GM18870 (cell line): Measurements from ENCODE around the gene LRRC10.

Experiments
- ATAC-seq: cut with Tn5 transposase; IDR thresholded peaks from one replicate; pipeline ENCODE4 v1.9.1; 2021; ENCODE audit warnings: moderate library complexity; ENCODE audit not compliant: unreplicated experiment

The LRRC10 gene

GRCh38 chr12:69610729-69611128, at the start of gene LRRC10:
LRRC10 (minus strand) TSS chr12:69610907; CDS start chr12:69610838, 69 bp downstream.
- ATAC-seq, result no peak

GRCh38 chr12:69660164-69660863, 49.6 kb upstream of the LRRC10 start:
- ATAC-seq, result no peak

- ATAC-seq, result no peak
Measured at GRCh38 chr12:69658203-69658602, 47.5 kb upstream of the LRRC10 start.

GRCh38 chr12:69657376-69658137, 46.9 kb upstream of the LRRC10 start:
- ATAC-seq, result no peak

GRCh38 chr12:69655616-69656340, 45.1 kb upstream of the LRRC10 start:
- no peak for ATAC-seq

- no peak for ATAC-seq
Measured at GRCh38 chr12:69653703-69654102, 43.0 kb upstream of the LRRC10 start.

- ATAC-seq, result no peak
Measured at GRCh38 chr12:69651922-69652321, 41.2 kb upstream of the LRRC10 start.

- no peak for ATAC-seq
Measured at GRCh38 chr12:69649529-69649928, 38.8 kb upstream of the LRRC10 start.

- ATAC-seq, result no peak
Measured at GRCh38 chr12:69648476-69648875, 37.8 kb upstream of the LRRC10 start.

- ATAC-seq, result no peak
Measured at GRCh38 chr12:69647178-69647577, 36.5 kb upstream of the LRRC10 start.

GRCh38 chr12:69645031-69645430, 34.3 kb upstream of the LRRC10 start:
- no peak for ATAC-seq

GRCh38 chr12:69644511-69644910, 33.8 kb upstream of the LRRC10 start:
- no peak for ATAC-seq

GRCh38 chr12:69642531-69642930, 31.8 kb upstream of the LRRC10 start:
- no peak for ATAC-seq

GRCh38 chr12:69641546-69641945, 30.8 kb upstream of the LRRC10 start:
- ATAC-seq, result no peak

- peak; percentile 84 for ATAC-seq
Measured at GRCh38 chr12:69639400-69640016, 28.8 kb upstream of the LRRC10 start.

- no peak for ATAC-seq
Measured at GRCh38 chr12:69633061-69633460, 22.4 kb upstream of the LRRC10 start.

- ATAC-seq, result no peak
Measured at GRCh38 chr12:69630191-69630590, 19.5 kb upstream of the LRRC10 start.

GRCh38 chr12:69627501-69627900, 16.8 kb upstream of the LRRC10 start:
- ATAC-seq, result no peak

- ATAC-seq, result no peak
Measured at GRCh38 chr12:69623970-69624369, 13.3 kb upstream of the LRRC10 start.

- no peak for ATAC-seq
Measured at GRCh38 chr12:69621551-69621950, 10.8 kb upstream of the LRRC10 start.

- ATAC-seq, result no peak
Measured at GRCh38 chr12:69620921-69621320, 10.2 kb upstream of the LRRC10 start.
